GM12878 (cell line): Measurements from ENCODE around the gene ADAMTSL1. TPM values are rescaled to one million over a fixed set of nuclear protein-coding genes. Genes with fewer than 3 reads are reported as not detected.

Source experiments
- ATAC-seq: fragments of 200-7000 bp; cut with Tn5 transposase; 3 replicates; pipeline ENCODE4 v1.9.1; 2020; ENCODE audit warnings: mild to moderate bottlenecking, moderate library complexity
- BruUV-seq: library from RNA; stranded (reverse); fragments of 400-500 nt; replicated peaks from 2 replicates; lab custom pipeline; 2021; lab: Mats Ljungman, UMichigan
- CTCF ChIA-PET: fragments of 300-600 bp; sonication (Branson Sonifier 250); formaldehyde crosslinking; extraction: SDS; loops from one replicate; lab custom pipeline; 2021; ENCODE audit warnings: inconsistent platforms; lab: Yijun Ruan, JAX
- POLR2A ChIA-PET: fragments of 350-600 bp; formaldehyde crosslinking; extraction: SDS; loops from one replicate; lab custom pipeline; 2021; ENCODE audit warnings: inconsistent platforms; lab: Charles Lee
- RAD21 ChIA-PET: fragments of 300-600 bp; sonication (Branson Sonifier 250); formaldehyde crosslinking; loops from one replicate; lab custom pipeline; 2023; ENCODE audit warnings: antibody characterized with exemption; ENCODE audit not compliant: unreplicated experiment; lab: Charles Lee
- SMC1A ChIA-PET: fragments of 300-600 bp; sonication (Branson Sonifier 250); formaldehyde crosslinking; loops from one replicate; lab custom pipeline; 2023; ENCODE audit not compliant: unreplicated experiment, uncharacterized antibody; lab: Charles Lee
- DNase-seq: peaks from one replicate; pipeline ENCODE4 v3.0.0-alpha.2; 2011; ENCODE audit warnings: low read depth, low spot score
- FAIRE-seq: peaks from 3 replicates; lab custom pipeline; 2011; peaks lifted over from hg19 to GRCh38; lab: Jason Lieb, UNC
- H2AFZ ChIP-seq: 2 replicates; pipeline ENCODE4 v1.6.0; 2011; ENCODE audit warnings: low read depth, low read length, control low read depth; ENCODE audit not compliant: control insufficient read depth
- H3K27ac ChIP-seq: 2 replicates; pipeline ENCODE4 v1.5.1; 2011; ENCODE audit warnings: control low read depth; ENCODE audit not compliant: control insufficient read depth, insufficient read depth
- H3K27me3 ChIP-seq, 2 experiments: replicated peaks in 1 of 2; 2 replicates each; pipeline versions ENCODE4 v1.6.0 to v1.6.1; 2011; ENCODE audit warnings: low read length in 1 of 2; ENCODE audit not compliant: control insufficient read depth in 2 of 2, insufficient read depth in 2 of 2
- H3K36me3 ChIP-seq, 2 experiments: 2 replicates each; pipeline ENCODE4 v1.5.1; 2011; ENCODE audit warnings: low read length in 1 of 2; ENCODE audit not compliant: control insufficient read depth in 2 of 2, insufficient read depth in 2 of 2
- H3K4me1 ChIP-seq: 2 replicates; pipeline ENCODE4 v1.6.1; 2011; ENCODE audit warnings: mild to moderate bottlenecking, low read length, moderate library complexity, mixed read lengths; ENCODE audit not compliant: control insufficient read depth, insufficient read depth
- H3K4me2 ChIP-seq: 2 replicates; pipeline ENCODE4 v1.6.0; 2011; ENCODE audit warnings: control low read depth; ENCODE audit not compliant: control insufficient read depth, insufficient read depth
- H3K4me3 ChIP-seq: fragments of 200-600 bp; sonication (generic); 2 replicates; pipeline ENCODE4 v1.5.1; 2016
- H3K79me2 ChIP-seq: 2 replicates; pipeline ENCODE4 v1.6.0; 2011; ENCODE audit warnings: low read length; ENCODE audit not compliant: control insufficient read depth, insufficient read depth
- H3K9ac ChIP-seq: 2 replicates; pipeline ENCODE4 v1.8.0; 2011; ENCODE audit warnings: low read length, control low read depth, mixed read lengths; ENCODE audit not compliant: control insufficient read depth, insufficient read depth
- H3K9me3 ChIP-seq: replicated peaks from 3 replicates; pipeline ENCODE4 v1.5.1; 2011; ENCODE audit warnings: mild to moderate bottlenecking, low read length; ENCODE audit not compliant: control insufficient read depth, insufficient read depth
- H4K20me1 ChIP-seq: 2 replicates; pipeline ENCODE4 v1.6.0; 2011; ENCODE audit not compliant: control insufficient read depth, insufficient read depth
- IKZF2 ChIP-seq, 2 experiments: fragments of 450-650 bp; IDR thresholded peaks; 2 replicates each; pipeline ENCODE4 v1.6.1; 2017; ENCODE audit warnings: mild to moderate bottlenecking in 2 of 2, moderate library complexity in 2 of 2
- IRF4 ChIP-seq: IDR thresholded peaks from 2 replicates; pipeline ENCODE4 v1.6.1; 2011; ENCODE audit warnings: low read depth, low read length
- NFYA ChIP-seq: IDR thresholded peaks from 2 replicates; pipeline ENCODE4 v1.6.1; 2011; ENCODE audit warnings: low read depth, mild to moderate bottlenecking, low read length, improper control_type of control experiment, borderline replicate concordance
- ZNF24 ChIP-seq: fragments of 450-650 bp; IDR thresholded peaks from 2 replicates; pipeline ENCODE4 v1.6.1; 2017; ENCODE audit warnings: antibody characterized with exemption, mild to moderate bottlenecking
- WGBS: methylation state at CpG from one replicate; pipeline ENCODE4 v1.1.6; 2016; ENCODE audit warnings: low lambda C conversion rate; ENCODE audit not compliant: insufficient replicate concordance, insufficient coverage; ENCODE audit errors: missing lambda C conversion rate; 5-methylcytosine and 5-hydroxymethylcytosine counted together
- in situ Hi-C: fragments of 300-500 bp; cut with MboI; formaldehyde crosslinking; loops from 9 replicates; pipeline ENCODE4 v1.14.3; 2018; ENCODE audit warnings: mixed read lengths
- intact Hi-C: fragments of 100-400 bp; cut with micrococcal nuclease; formaldehyde crosslinking; loops from one replicate; pipeline ENCODE4 v1.14.2; 2022; ENCODE audit not compliant: unreplicated experiment
- polyA plus RNA-seq, 11 experiments: library from polyadenylated mRNA; depleted of rRNA in 4 of 11; unstranded in 6 of 11; stranded (reverse) in 5 of 11; fragments of >200 nt; fragmentation: Nextera tagmentation in 4 of 11; fragmentation: Illumina TruSeq in 1 of 11; extraction: Ambion mirVana in 4 of 11; extraction: Trizol in 1 of 11; gene quantifications; 1 replicate in 1 of 11; 2 replicates in 10 of 11; pipeline versions ENCODE4 v1.2.1 to v1.2.3, GENCODE V29; 2011 to 2016; ENCODE audit warnings: inconsistent platforms in 2 of 11, missing spikeins in 2 of 11, low read depth in 1 of 11
- total RNA-seq, 4 experiments: library from RNA; depleted of rRNA in 3 of 4; stranded (reverse); fragments of >200 nt in 3 of 4; fragmentation: Illumina TruSeq in 1 of 4; extraction: Trizol in 1 of 4; gene quantifications; 2 replicates each; pipeline versions ENCODE4 v1.2.1 to v1.2.3, GENCODE V29; 2013 to 2021
- TF ChIP-seq, protein P1 (sequence below): fragments of 450-650 bp; IDR thresholded peaks from 2 replicates; pipeline ENCODE4 v1.6.1; 2017; ENCODE audit warnings: mild to moderate bottlenecking
- TF ChIP-seq, protein P2 (sequence below): IDR thresholded peaks from 2 replicates; pipeline ENCODE4 v1.6.1; 2012; ENCODE audit warnings: low read depth, low read length, improper control_type of control experiment
- TF ChIP-seq, protein P3 (sequence below): IDR thresholded peaks from 2 replicates; pipeline ENCODE4 v1.6.1; 2012; ENCODE audit warnings: low read length, inconsistent platforms
- TF ChIP-seq, protein P4 (sequence below): fragments of 450-650 bp; formaldehyde crosslinking; IDR thresholded peaks from 2 replicates; pipeline ENCODE4 v1.5.0; 2022; ENCODE audit warnings: mild to moderate bottlenecking, missing genetic modification characterization

The ADAMTSL1 gene
- total and polyA plus RNA-seq, 10 of the 15 experiments (the other 5 are each of a cell fraction or from before 2014, with no cell fraction given): 0.01 to 0.10 (median 0.07) TPM; not detected in 6

DNA sequence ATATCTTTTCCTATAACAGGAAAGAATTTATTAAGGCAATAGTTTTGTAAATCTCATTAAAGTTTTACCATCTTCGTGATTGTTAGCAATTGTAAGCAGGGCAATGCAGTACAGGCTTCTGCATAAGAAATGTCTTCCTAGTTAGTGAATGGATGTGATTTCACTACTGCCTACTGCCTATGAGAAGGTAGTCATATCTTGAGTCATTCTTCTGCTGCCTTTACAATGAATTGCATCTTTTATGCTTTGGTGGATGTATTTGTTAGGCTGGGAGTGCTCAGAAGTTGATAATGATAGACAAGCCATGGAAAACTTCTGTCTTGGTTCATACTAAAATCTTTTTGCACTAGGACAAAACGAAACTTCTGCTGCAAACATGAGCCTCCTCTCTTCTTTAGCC lies 128.0 kb downstream of the ADAMTSL1 start:
- Histone ChIP-seq H3K27me3 (no peaks in the 10 kb centered on the region), H3K79me2 (no peaks in the 10 kb centered on the region), H3K36me3 (no peaks in the 10 kb centered on the region), H3K27ac (no peak overlapping the region), H3K4me3 (no peak overlapping the region), H3K4me2 (no peak overlapping the region), H3K4me1 (no peaks in the 10 kb centered on the region), H3K9me3 (no peaks in the 10 kb centered on the region), H3K9ac (no peak overlapping the region), H2AFZ (no peak overlapping the region), H4K20me1 (no peaks in the 10 kb centered on the region)
- no peak for DNase-seq
- in situ Hi-C loops: no loop called here
- intact Hi-C loops: no loop called here
- no peak for ATAC-seq
- CTCF ChIA-PET: no interaction called here
- RAD21 ChIA-PET: no interaction called here
- no TSS peak for BruUV-seq
- POLR2A ChIA-PET: no interaction called here
- SMC1A ChIA-PET: no interaction called here
- FAIRE-seq: no peak
- WGBS: 0% methylated on average over 2 of the region's 2 CpGs
- TF ChIP-seq, protein P1, sequence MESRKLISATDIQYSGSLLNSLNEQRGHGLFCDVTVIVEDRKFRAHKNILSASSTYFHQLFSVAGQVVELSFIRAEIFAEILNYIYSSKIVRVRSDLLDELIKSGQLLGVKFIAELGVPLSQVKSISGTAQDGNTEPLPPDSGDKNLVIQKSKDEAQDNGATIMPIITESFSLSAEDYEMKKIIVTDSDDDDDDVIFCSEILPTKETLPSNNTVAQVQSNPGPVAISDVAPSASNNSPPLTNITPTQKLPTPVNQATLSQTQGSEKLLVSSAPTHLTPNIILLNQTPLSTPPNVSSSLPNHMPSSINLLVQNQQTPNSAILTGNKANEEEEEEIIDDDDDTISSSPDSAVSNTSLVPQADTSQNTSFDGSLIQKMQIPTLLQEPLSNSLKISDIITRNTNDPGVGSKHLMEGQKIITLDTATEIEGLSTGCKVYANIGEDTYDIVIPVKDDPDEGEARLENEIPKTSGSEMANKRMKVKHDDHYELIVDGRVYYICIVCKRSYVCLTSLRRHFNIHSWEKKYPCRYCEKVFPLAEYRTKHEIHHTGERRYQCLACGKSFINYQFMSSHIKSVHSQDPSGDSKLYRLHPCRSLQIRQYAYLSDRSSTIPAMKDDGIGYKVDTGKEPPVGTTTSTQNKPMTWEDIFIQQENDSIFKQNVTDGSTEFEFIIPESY: no peak
- no peak for TF ChIP-seq IRF4
- TF ChIP-seq, protein P2, sequence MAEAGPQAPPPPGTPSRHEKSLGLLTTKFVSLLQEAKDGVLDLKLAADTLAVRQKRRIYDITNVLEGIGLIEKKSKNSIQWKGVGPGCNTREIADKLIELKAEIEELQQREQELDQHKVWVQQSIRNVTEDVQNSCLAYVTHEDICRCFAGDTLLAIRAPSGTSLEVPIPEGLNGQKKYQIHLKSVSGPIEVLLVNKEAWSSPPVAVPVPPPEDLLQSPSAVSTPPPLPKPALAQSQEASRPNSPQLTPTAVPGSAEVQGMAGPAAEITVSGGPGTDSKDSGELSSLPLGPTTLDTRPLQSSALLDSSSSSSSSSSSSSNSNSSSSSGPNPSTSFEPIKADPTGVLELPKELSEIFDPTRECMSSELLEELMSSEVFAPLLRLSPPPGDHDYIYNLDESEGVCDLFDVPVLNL: no peak
- TF ChIP-seq, protein P3, sequence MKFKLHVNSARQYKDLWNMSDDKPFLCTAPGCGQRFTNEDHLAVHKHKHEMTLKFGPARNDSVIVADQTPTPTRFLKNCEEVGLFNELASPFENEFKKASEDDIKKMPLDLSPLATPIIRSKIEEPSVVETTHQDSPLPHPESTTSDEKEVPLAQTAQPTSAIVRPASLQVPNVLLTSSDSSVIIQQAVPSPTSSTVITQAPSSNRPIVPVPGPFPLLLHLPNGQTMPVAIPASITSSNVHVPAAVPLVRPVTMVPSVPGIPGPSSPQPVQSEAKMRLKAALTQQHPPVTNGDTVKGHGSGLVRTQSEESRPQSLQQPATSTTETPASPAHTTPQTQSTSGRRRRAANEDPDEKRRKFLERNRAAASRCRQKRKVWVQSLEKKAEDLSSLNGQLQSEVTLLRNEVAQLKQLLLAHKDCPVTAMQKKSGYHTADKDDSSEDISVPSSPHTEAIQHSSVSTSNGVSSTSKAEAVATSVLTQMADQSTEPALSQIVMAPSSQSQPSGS: no peak
- TF ChIP-seq NFYA: no peak
- TF ChIP-seq, protein P4, sequence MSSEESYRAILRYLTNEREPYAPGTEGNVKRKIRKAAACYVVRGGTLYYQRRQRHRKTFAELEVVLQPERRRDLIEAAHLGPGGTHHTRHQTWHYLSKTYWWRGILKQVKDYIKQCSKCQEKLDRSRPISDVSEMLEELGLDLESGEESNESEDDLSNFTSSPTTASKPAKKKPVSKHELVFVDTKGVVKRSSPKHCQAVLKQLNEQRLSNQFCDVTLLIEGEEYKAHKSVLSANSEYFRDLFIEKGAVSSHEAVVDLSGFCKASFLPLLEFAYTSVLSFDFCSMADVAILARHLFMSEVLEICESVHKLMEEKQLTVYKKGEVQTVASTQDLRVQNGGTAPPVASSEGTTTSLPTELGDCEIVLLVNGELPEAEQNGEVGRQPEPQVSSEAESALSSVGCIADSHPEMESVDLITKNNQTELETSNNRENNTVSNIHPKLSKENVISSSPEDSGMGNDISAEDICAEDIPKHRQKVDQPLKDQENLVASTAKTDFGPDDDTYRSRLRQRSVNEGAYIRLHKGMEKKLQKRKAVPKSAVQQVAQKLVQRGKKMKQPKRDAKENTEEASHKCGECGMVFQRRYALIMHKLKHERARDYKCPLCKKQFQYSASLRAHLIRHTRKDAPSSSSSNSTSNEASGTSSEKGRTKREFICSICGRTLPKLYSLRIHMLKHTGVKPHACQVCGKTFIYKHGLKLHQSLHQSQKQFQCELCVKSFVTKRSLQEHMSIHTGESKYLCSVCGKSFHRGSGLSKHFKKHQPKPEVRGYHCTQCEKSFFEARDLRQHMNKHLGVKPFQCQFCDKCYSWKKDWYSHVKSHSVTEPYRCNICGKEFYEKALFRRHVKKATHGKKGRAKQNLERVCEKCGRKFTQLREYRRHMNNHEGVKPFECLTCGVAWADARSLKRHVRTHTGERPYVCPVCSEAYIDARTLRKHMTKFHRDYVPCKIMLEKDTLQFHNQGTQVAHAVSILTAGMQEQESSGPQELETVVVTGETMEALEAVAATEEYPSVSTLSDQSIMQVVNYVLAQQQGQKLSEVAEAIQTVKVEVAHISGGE (CRISPR knock-in tag): no peak
- TF ChIP-seq IKZF2 (IDR thresholded peaks at IDR 0.05): no peak
- no peak for TF ChIP-seq ZNF24
